HG03457 (cell line): ENCODE results near the gene PRKCB.

Source experiments
- ATAC-seq: cut with Tn5 transposase; IDR thresholded peaks from one replicate; pipeline ENCODE4 v1.9.1; 2021; ENCODE audit warnings: moderate number of reproducible peaks; ENCODE audit not compliant: unreplicated experiment

PRKCB gene

DNA sequence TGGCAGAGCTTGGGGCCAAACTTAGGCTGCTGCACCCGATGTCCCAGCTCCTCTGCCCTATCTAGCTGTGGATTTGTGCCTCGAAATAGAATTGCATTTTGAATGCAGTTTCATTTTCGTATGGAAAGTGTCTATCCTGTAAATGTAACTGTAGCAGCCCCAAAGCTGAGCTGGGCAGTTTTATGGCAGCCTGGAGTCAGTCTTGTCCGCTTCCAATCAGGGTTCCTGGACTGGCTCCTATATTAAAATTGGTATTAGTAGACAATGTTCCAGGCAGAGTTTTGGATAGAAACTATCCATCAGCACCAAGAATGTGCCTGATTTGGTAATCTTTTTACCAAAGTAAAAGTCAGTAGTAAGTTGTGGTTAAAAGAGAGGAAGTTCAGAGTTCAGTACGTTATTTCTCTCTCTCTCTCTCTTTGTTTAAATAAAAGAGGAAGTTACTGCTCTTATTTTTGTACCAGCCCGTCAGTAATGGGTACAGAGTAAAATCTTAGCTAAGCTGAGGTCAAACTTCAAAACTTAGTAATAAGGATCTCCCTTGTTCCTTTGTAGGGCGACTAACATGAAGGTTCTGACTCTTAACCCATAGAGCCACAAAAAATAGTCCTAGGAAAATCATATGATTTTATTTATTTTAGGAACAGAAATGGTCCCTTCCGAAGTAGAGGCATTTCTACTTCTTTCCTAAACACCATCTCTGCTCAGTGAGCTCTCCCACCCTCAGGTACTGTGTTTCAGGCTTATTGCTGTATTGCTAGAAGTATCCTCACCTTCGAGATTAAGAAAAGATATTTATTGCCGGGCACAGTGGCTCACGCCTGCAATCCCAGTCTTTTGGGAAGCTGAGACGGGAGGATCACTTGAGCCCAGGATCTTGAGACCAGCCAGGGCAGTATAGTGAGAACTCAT lies 28.0 kb downstream of the PRKCB start:
- ATAC-seq, result peak; percentile 59

DNA sequence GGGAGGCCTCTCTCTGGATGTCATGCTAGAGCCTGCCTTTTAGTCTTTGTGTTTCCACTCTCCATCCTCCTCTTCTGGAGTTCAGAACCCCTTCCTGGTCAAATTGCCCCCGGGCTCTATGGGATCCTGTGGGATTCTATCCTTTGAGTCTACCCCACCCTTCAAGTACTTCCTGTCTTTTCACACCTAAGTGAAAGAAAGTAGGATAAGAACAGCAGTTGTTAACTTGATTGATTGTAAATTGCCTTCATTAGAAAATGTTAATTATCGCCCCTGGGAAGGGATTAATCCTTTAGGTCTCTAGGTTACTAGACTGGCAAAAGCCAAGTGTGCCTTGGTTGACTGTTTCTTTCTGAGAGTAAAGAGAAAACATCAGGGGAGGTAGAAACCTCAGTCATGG lies 30.1 kb downstream of the PRKCB start:
- no peak for ATAC-seq

DNA sequence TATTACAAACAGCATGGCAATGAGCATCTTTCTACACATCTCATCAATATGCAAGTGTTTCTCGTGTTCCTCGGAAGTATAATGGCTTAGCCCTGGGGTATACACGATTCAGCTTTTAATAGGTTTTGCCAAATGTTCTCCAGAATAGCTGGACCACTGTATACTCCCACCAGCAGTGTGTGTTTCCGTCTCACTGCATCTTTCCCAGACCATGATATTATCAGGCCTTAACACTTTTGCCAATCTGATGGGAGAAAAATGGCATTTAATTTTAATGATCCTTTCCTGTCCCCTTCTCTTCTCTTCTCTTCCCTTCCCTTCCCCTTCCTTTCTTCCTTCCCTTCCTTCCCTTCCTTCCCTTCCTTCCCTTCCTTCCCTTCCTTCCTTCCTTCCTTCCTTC lies 30.8 kb downstream of the PRKCB start:
- ATAC-seq, result no peak

DNA sequence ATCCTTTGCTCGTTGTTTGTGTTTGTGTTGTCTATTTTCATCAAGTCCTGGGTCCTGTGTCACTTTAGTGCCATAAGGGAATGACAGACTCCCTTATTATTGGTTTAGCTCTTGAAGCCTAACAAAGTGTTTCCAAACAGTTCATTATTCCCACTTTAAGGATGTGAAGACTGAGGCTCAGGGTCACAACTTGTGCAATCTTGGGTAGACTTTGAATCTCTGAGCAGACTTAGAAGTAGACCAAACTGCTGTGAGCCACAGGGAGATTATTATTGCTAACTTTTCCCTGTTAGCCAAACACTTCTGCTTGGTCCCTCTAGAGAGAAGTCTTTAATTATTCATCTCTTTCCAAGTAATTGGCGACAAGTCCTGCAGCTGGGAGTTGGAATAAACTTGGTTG lies 31.8 kb downstream of the PRKCB start:
- no peak for ATAC-seq

DNA sequence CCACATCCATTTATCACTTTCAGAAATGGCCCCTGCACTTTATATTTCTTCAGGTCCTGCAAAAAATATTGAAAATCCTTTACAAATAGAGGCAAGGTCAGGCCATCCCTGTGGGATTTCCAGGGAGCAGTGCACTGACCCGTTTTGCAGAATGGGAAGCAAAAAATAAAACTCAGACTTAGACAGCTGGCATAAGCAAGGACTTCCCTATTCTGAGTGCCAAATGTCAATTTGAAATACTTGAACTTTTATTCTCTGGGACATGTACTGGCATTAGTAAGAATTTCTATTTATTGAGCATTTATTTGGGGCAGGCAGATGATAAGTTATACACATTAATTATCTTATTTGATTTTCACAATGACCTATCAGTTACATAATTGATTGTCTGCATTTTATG lies 32.4 kb downstream of the PRKCB start:
- no peak for ATAC-seq

DNA sequence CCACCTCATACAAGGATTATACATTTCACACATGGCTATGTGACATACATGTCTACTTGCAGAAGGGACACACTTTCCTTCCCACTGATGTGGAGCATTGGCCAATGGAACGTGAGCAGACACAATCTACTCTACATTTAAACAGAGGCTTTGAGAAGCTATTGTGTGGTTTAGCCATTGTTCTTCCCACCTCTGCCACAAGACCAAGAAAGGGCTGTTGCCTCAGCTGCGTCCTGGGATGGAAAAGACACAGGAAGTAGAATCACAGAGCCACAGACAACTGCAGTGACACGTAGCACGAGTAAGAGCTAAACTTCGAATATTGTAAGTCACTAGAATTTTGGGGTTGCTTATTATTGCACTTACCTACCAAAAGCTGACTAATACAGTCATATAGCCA lies 33.3 kb downstream of the PRKCB start:
- ATAC-seq, result no peak

DNA sequence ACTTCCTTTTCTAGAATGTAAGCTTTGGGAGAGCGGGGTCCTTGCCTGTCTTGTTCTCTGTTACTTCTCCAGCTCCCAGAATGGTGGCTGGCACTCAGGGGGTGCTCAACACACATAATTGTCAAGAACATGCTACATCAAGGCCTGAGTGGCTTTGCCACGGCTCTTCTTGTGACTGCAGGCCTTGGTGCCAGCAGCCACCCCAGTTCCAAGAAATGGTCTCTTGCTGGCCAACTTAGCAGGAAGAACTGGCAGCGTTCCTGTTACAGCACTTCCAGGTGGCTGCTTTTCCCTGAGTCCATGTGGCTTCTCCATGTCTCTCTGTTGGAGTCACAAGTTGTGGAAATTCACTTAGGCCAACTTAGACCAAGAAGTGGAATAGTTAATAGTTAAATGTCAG lies 36.1 kb downstream of the PRKCB start:
- ATAC-seq, result no peak

DNA sequence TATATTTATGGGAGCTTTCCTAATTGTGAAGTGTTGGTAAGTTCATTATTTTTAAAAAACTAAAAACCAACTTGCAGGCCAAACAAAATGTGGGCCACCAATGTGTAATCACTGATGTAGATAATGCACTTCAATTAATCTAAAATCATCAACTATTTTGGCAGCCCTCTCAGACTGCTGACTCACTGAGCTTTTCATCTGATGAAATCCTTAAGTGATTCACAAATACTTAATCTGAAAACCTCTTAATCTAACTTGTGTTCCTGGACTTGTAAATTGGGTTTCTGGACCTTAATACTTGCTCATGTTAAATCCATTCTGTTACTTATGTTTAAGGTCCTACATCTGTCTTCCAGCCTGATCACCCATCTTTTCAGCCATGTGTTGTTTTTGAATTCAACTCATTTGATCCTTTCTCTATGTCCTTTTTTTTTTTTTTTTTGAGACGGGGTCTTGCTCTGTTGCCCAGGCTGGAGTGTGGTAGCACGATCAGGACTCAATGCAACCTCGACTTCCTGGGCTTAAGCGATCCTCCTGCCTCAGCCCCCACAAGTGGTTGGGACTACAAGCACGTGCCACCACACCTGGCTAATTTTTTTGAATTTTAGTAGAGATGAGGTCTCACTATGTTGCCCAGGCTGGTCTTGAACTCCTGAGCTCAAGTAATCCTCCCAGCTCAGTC lies 39.0 kb downstream of the PRKCB start:
- ATAC-seq, result no peak

DNA sequence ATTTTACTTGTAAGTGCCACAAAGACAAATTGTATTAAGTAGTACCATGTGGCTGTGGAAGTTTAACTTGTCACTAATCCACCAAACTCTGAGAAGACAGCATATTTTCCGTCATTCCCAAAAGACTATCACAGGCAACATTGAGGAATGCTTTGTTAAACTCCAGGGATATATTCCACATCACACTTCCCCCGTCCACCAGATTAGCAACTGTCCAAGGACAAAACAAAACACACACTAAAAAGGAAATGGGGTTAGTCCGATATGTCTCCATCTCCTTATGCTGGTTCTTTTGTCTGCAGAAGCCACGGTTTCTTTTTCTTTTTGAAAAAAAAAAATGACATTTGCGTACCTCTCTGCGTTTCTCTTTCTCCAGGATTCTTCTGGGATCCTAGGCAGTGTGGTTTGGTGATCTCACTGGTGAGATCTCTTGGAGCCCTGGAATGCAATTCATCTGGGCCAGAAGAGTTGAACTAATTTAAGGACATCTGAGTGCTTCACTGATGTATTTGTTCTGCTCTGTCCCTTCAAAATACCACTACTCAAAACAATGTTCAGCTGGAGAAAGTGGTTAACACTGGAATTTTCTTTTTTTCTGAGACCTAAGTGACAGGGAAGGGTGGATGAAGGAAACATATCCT lies 40.6 kb downstream of the PRKCB start:
- ATAC-seq, result no peak

DNA sequence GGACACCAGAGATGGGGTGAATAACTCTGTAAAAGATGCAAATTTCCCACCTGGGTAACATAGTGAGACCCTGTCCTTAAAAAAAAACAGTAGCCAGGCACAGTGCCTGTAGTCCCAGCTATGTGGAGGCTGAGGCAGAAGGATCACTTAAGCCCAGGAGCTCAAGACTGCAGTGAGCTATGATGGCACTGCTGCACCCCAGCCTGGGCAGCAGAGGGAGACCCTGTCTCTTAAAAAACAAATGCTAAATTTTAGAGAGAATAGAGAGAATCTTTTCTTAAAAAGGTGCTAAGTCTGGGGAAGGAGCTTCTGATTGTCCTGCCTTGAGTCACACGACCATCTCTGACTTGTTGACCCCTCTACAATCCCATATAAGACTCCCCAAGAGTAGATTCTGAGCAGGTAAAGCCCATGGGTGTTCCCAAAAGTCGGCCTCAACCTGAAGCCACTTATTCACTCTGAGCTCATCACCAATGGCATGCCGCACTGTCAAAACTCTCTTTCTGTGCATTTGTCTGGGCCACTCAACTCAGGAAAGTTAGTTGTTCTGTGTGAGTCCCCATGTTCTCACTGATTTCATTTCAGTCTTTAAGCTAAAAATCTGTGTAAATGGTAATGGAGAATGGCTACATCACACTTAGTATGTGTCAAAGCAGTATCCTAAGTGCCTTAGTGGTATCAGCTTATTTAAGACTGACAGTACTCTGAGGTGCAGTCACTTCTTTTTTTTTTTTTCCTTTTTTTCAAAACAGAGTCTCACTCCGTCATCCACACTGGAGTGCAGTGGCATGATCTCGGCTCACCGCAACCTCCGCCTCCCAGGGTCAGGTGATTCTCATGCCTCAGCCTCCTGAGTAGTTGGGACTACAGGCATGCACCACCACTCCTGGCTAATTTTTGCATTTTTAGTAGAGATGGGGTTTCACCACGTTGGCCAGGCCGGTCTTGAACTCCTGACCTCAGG lies 41.6 kb downstream of the PRKCB start:
- no peak for ATAC-seq

DNA sequence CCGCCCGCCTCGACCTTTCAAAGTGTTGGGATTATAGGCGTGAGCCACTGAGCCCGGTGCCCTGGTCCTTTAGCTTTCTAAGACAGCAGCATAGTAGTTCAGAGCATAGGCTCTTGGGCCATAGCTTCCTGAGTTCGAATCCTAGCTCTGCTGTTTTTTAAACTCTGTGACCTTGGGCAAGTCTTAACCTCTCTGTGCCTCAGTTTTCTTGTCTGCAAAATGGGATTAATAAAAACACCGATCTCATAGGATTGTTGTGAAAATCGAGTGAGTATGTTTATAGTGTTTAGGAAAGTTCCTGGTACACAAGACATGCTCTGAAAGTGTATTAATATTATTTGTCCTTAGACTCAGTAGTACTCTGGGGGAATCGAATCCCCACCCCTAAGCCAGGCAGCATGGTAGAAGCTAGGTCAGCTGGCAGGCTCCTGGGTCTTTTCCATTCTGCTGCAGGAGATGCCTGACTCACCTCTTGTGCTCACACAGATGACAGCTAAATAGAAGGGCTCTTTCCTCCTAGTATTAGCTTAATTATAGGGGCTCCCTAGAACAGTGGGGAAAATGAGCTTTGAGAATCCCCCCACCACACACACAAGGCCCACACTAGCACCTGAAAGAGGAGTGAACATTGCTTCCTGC lies 44.1 kb downstream of the PRKCB start:
- ATAC-seq, result no peak

DNA sequence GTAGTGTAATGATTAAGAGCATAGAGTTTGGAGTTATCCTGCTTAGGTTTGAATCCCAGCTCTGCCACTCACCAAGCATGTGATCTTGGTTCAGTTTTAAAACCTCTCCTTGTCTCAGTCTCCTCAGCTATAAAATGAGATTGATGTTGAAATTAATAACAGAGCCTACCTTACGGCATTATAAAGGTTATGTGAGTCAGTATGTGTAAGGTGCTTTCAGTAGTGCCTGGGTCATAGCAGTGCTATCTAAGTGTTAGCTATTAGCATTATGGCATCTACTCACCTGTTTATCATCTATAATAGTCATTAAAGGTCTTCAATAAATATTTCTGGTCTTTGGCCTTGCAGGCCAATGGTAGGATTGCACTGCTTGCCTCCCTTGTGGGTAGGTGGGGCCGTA lies 53.4 kb downstream of the PRKCB start:
- ATAC-seq, result no peak

DNA sequence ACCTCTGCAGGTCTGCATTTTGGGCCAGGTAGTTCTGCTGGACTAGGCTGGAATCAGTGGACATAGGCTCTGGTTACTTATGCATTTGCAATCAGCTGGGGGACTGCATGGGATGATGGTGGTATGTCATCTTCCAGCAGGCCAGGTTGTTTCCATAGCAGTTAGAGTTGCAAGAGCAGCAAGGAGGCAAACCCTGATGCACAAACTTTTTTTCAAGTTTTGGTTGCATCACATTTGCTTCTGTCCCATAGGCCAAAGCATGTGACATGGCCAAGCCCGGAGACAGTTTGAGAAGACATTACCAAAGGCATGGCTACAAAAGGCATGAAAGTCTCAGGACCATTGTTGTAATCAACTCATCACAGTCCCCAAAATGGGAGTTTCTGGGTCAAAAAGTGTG lies 58.2 kb downstream of the PRKCB start:
- ATAC-seq, result no peak

DNA sequence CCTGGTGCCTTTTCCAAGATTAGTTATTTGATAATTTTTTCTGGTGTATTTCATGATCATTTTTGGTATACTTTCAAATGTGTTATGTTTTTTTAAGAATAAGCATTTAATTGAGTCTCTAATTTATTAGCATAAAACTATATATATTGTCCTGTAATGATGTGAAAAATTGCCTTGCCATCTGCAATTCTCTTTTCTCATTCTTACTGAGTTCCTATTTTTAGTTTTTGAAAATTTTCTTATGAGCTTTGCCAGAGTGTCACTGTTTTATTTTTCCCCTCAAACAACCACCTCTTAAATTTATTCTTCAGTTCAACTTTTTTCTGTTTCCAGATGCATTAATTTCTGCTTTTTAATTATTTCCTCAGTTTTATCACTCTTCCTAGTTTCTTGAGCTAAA lies 59.3 kb downstream of the PRKCB start:
- no peak for ATAC-seq

DNA sequence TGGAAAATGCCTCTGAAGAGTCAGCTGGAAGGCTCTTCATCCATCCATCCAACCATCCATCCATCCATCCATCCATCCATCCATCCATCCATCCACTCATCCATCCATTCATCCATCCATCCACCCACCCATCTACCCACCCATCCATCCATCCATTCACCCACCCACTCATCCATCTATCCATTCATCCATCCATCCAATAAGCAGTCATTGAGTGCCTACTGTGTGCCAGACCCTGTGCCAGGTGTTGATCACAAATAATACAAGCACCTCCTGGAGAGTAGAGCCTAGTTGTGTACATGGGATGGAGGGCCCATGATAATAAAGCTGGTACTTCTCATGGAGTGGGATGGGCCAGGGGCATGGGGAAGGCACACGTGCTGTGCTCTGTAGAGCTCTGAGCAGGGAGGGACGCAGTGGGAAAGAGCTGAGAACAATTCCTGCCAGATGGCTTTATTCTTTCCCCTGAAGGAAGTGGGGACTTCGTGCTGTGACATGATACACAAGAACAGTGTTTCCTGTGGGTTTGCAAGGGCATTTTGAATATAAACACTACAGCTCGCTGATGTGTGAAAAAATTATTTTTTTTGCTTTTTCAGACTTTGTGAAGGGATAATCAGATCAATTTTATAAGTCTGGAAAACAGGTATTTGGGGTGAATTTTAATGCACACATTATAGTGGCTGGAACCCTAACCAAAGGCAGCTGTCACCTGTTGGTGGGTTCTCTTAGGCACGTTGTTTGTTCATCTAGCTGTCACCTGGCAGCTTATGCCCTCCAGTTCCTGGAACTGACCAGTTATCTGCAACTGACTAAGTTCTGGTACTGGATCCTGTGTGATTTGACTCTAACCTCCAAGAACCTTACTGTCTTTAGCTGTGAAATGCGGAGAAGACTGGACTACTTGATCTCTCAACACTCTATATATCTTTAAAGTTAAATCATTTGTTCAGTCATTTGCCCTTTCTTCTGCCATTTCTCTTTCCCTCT lies 61.3 kb downstream of the PRKCB start:
- no peak for ATAC-seq

DNA sequence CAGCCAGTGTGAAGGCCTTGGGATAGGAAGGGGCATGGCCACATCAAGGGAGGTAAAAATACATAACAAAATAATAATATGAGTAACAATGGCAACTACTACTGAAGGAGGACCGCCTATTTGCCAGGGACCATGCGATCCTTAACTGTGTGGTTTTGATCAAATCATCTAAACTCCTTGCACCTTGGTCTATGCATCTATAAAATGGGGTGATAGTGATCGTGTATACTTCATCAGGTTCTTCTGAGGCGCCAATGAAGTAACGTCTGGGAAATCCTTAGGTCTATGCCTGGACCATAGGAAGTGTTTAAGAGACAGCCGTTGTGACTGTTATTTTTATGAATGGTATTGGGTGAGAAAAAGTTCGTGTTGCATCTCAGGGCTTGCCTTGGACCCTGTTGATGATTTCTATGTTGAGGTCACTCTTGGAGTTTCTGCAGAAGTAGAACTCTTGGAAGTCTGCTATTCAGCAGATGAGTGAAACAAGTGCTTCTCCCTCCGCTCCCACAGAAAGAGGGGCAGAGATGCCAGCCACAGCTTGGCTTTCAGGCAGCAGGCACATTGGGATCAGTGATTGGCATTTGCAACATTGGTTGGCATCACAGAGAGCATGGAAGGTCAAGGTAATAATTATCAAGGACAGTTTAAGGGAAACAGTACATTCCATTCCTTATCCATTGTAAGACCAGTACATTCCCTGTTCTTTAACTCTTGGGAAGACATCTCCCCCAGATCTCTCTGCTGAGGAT lies 63.1 kb downstream of the PRKCB start:
- ATAC-seq, result no peak

DNA sequence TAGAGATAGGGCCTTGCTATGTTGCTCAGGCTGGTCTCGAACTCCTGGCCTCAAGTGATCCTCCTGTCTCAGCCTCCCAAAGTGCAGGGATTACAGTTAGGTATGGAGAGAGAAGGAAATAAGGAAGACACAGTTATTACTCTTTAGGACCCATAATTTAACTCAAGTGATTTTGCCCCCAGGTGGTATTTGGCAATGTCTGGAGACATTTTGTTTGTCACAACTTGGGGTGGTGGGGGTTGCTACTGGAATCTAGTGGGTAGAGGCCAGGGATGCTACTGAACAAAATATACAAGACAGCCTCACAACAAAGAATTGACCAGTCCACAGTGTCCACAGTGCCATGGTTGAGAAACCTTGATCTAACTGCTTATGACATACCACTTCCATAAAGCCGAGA lies 64.1 kb downstream of the PRKCB start:
- no peak for ATAC-seq

DNA sequence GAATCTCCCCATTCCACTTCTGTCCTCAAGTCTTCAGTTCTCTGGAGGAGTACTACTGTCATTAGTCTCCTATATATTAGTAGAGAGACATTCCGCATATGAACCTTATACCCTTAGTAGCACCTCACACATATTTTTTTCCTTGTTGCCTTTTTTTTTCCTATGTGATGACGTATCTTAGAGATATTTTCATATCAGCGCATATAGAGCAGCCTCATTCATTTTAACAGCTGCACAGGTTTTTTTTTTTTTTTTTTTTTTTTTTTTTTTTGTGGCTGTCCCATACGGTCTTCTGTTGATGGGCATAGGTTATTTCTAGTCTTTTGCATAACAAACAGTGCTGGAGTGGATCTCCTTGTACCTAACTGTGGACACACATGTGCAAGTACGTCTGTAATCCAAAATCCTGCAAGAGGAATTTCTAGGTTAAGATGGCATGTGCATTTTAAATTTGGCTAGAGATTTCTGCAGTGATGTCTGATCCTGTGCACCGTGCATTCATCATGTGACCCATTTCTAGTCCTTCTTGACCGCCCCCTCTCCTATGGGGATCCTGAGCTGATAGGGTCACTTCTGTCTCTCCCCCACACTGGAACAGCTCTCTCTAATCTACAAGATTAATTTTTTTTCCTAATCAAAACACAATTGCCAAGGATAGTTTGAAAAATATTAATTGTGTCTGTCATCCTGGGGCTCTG lies 64.8 kb downstream of the PRKCB start:
- ATAC-seq, result no peak
